ENCODE data around the gene RND3. TPM values are rescaled to one million over a fixed set of nuclear protein-coding genes. Genes with fewer than 3 reads are reported as not detected.

The RND3 gene
- total and polyA plus RNA-seq, 2 of the 13 experiments (the other 11 are each of a cell fraction or from before 2014, with no cell fraction given) = 0.13 to 0.42 TPM

GRCh38 chr2:150485871-150486538, 1.5 kb downstream of the RND3 start:
- Histone ChIP-seq H3K79me2 (ENCODE audit: insufficient read depth, low read length) (no peaks in the 10 kb centered on the region), H3K36me3 (replicated peaks in 1 of 2; ENCODE audit: control insufficient read depth in 1 of 2, insufficient read depth in 2 of 2, low read length in 2 of 2) (no peaks in the 10 kb centered on the region), H3K9me3 (ENCODE audit: low read length) (no peaks in the 10 kb centered on the region), H3K4me3 (replicated peaks in 1 of 3; ENCODE audit: insufficient read depth in 1 of 3, low read depth in 2 of 3, low read length in 3 of 3) (peak overlapping the region; percentile 40 to 55 (median 43); a peak in 5 of 6 replicates), H3K4me2 (ENCODE audit: low read depth, low read length) (peak overlapping the region; percentile 60), H2AFZ (ENCODE audit: low read length) (no peak overlapping the region), H4K20me1 (ENCODE audit: insufficient read depth, low read length) (no peaks in the 10 kb centered on the region), H3K27me3 (ENCODE audit: control insufficient read depth in 1 of 2, insufficient read depth in 2 of 2, low read length in 2 of 2) (peaks cover 6 to 31% of the 10 kb centered on the region in 2 experiments; a peak in 4 of 5 replicates), H3K9ac (ENCODE audit: insufficient read depth, low read depth, low read length) (no peak overlapping the region), H3K27ac (ENCODE audit: extremely low read length, insufficient read depth, low read length) (no peak overlapping the region), H3K4me1 (ENCODE audit: insufficient read depth, low read length) (peaks cover 21% of the 10 kb centered on the region)
- FAIRE-seq (no peak), ATAC-seq (peak; percentile 62), DNase-seq (ENCODE audit: low spot score) (no peak)
- ChIA-PET CTCF (ENCODE audit: low intra/inter-chr PET ratio, low total read pairs) (no interaction called here), POLR2A (no interaction called here)
- BruUV-seq (replicated peaks) = no TSS peak
- in situ Hi-C loops (cut with HindIII; ENCODE audit: extremely low pct_ligation_motif_present, low pct_unique_long_range_greater_than_20kb) (loop anchor here (5.0 kb wide), 1 partner anchor 889 kb away; no protein-coding TSS in a partner anchor), intact Hi-C loops (cut with micrococcal nuclease; ENCODE audit: unreplicated experiment) (loop anchor here (5.0 kb wide), 2 partner anchors 499 to 751 kb away; no protein-coding TSS in a partner anchor)
- 4% methylated on average over 38 of the region's 62 CpGs for WGBS (ENCODE audit: low lambda C conversion rate)
- TF ChIP-seq DRAP1 (CRISPR knock-in tag; IDR thresholded peaks at IDR 0.05) (no peak), MTF2 (CRISPR knock-in tag; IDR thresholded peaks at IDR 0.05; ENCODE audit: borderline replicate concordance) (peak; percentile 91), XBP1 (CRISPR knock-in tag; IDR thresholded peaks at IDR 0.05) (no peak), RXRA (CRISPR knock-in tag; IDR thresholded peaks at IDR 0.05) (no peak; the same call in 1 of the 2 replicates), ZNF605 (CRISPR knock-in tag; IDR thresholded peaks at IDR 0.05) (0 out of 2 replicates have a peak, but pooled peaks have one; percentile 43), SP140L (CRISPR knock-in tag; IDR thresholded peaks at IDR 0.05; ENCODE audit: borderline replicate concordance) (no peak), ZBTB46 (CRISPR knock-in tag; IDR thresholded peaks at IDR 0.05; ENCODE audit: borderline replicate concordance) (no peak), HNRNPLL (IDR thresholded peaks at IDR 0.05; ENCODE audit: low read depth, low read length, poor library complexity, severe bottlenecking) (peak; percentile 100), ZFP82 (CRISPR knock-in tag; IDR thresholded peaks at IDR 0.05; ENCODE audit: borderline replicate concordance) (no peak), ATF4 (CRISPR knock-in tag; IDR thresholded peaks at IDR 0.05) (no peak), ZNF766 (CRISPR knock-in tag; IDR thresholded peaks at IDR 0.05; ENCODE audit: borderline replicate concordance) (no peak), HMGXB4 (CRISPR knock-in tag; IDR thresholded peaks at IDR 0.05; ENCODE audit: borderline replicate concordance in 1 of 2, low read depth in 1 of 2) (no peak), POLR2G (IDR thresholded peaks at IDR 0.05; ENCODE audit: low read depth, low read length) (no peak), ZNF747 (CRISPR knock-in tag; IDR thresholded peaks at IDR 0.05; ENCODE audit: borderline replicate concordance) (no peak), ZNF891 (CRISPR knock-in tag; IDR thresholded peaks at IDR 0.05) (no peak), ZNF576 (CRISPR knock-in tag; IDR thresholded peaks at IDR 0.05) (no peak), CREM (IDR thresholded peaks at IDR 0.05) (no peak), CREM (CRISPR knock-in tag; IDR thresholded peaks at IDR 0.05) (no peak)

All from HepG2 (cell line).